IMR-90 (cell line): ENCODE measurements around the gene CMC2. TPM values are rescaled to one million over a fixed set of nuclear protein-coding genes. Genes with fewer than 3 reads are reported as not detected.

Experiments
- ATAC-seq: fragments of 200-7000 bp; cut with Tn5 transposase; 2 replicates; pipeline ENCODE4 v1.9.1; 2020; ENCODE audit warnings: low read depth, mild to moderate bottlenecking, moderate library complexity
- BruUV-seq: library from RNA; stranded (reverse); fragments of 400-500 nt; replicated peaks from 2 replicates; lab custom pipeline; 2021; lab: Mats Ljungman, UMichigan
- CTCF ChIA-PET: fragments of 300-600 bp; formaldehyde crosslinking; extraction: SDS; loops from one replicate; lab custom pipeline; 2021; ENCODE audit warnings: antibody characterized with exemption; lab: Yijun Ruan, JAX
- POLR2A ChIA-PET: fragments of 300-600 bp; sonication (Branson Sonifier 250); formaldehyde crosslinking; loops from one replicate; lab custom pipeline; 2022; ENCODE audit warnings: antibody characterized with exemption; ENCODE audit not compliant: unreplicated experiment; lab: Charles Lee
- DNase-seq: peaks from one replicate; pipeline ENCODE4 v3.0.0; 2013
- H2AFZ ChIP-seq: replicated peaks from 2 replicates; pipeline ENCODE3; 2013; ENCODE audit warnings: low read length, mild to moderate bottlenecking; ENCODE audit not compliant: poor library complexity
- H2AK5ac ChIP-seq: 2 replicates; pipeline ENCODE4 v1.6.1; 2013; ENCODE audit warnings: low read depth, low read length, inconsistent platforms
- H2AK9ac ChIP-seq: replicated peaks from 2 replicates; pipeline ENCODE3; 2013; ENCODE audit warnings: mild to moderate bottlenecking, low read depth, low read length, moderate library complexity; ENCODE audit not compliant: poor library complexity
- H2BK120ac ChIP-seq: 2 replicates; pipeline ENCODE4 v1.6.1; 2013; ENCODE audit warnings: low read depth, low read length, inconsistent platforms
- H2BK15ac ChIP-seq: 3 replicates; pipeline ENCODE4 v1.6.1; 2013; ENCODE audit warnings: low read depth, low read length, inconsistent platforms
- H2BK20ac ChIP-seq: 2 replicates; pipeline ENCODE4 v1.6.1; 2013; ENCODE audit warnings: low read depth, mild to moderate bottlenecking, inconsistent platforms, low read length, moderate library complexity
- H2BK5ac ChIP-seq: 2 replicates; pipeline ENCODE4 v1.6.1; 2013; ENCODE audit warnings: mild to moderate bottlenecking, low read depth, low read length, inconsistent platforms; ENCODE audit not compliant: poor library complexity, severe bottlenecking
- H3K14ac ChIP-seq: replicated peaks from 2 replicates; pipeline ENCODE4 v1.6.1; 2013; ENCODE audit warnings: low read depth, low read length, inconsistent platforms
- H3K18ac ChIP-seq: 2 replicates; pipeline ENCODE4 v1.6.1; 2013; ENCODE audit warnings: low read depth, low read length, control low read depth
- H3K23ac ChIP-seq: 2 replicates; pipeline ENCODE4 v1.6.1; 2013; ENCODE audit warnings: low read depth, low read length, inconsistent platforms
- H3K27ac ChIP-seq: 2 replicates; pipeline ENCODE4 v1.5.1; 2013; ENCODE audit warnings: mild to moderate bottlenecking, control low read depth, low read length; ENCODE audit not compliant: insufficient read depth
- H3K27me3 ChIP-seq: 2 replicates; pipeline ENCODE4 v1.6.1; 2013; ENCODE audit warnings: low read length; ENCODE audit not compliant: control insufficient read depth, insufficient read depth
- H3K36me3 ChIP-seq: 2 replicates; pipeline ENCODE4 v1.6.1; 2013; ENCODE audit warnings: low read length, mixed read lengths; ENCODE audit not compliant: control insufficient read depth, insufficient read depth
- H3K4ac ChIP-seq: 2 replicates; pipeline ENCODE4 v1.6.1; 2013; ENCODE audit warnings: low read depth, low read length, inconsistent platforms
- H3K4me1 ChIP-seq: 2 replicates; pipeline ENCODE4 v1.6.1; 2013; ENCODE audit warnings: low read length, mixed read lengths; ENCODE audit not compliant: control insufficient read depth, insufficient read depth
- H3K4me2 ChIP-seq: 2 replicates; pipeline ENCODE4 v1.6.1; 2013; ENCODE audit warnings: low read depth, mild to moderate bottlenecking, control low read depth, low read length, moderate library complexity
- H3K4me3 ChIP-seq: 2 replicates; pipeline ENCODE4 v1.5.1; 2013; ENCODE audit warnings: low read depth, mild to moderate bottlenecking, control low read depth, low read length, moderate library complexity; ENCODE audit not compliant: insufficient read depth
- H3K56ac ChIP-seq: 2 replicates; pipeline ENCODE4 v1.6.1; 2013; ENCODE audit warnings: low read length, inconsistent platforms; ENCODE audit not compliant: insufficient read depth; ENCODE audit errors: extremely low read depth
- H3K79me1 ChIP-seq, 2 experiments: 2 replicates each; pipeline ENCODE4 v1.6.1; 2013; ENCODE audit warnings: low read length in 2 of 2, inconsistent platforms in 1 of 2, low read depth in 1 of 2
- H3K9ac ChIP-seq: 2 replicates; pipeline ENCODE4 v1.6.1; 2013; ENCODE audit warnings: low read depth, low read length, control low read depth
- H3K9me1 ChIP-seq: 2 replicates; pipeline ENCODE4 v1.6.1; 2013; ENCODE audit warnings: low read length, inconsistent platforms; ENCODE audit not compliant: insufficient read depth
- H3K9me3 ChIP-seq: 2 replicates; pipeline ENCODE4 v1.6.1; 2013; ENCODE audit warnings: low read length; ENCODE audit not compliant: control insufficient read depth, insufficient read depth
- H4K20me1 ChIP-seq: 2 replicates; pipeline ENCODE4 v1.6.1; 2013; ENCODE audit warnings: low read length, inconsistent platforms; ENCODE audit not compliant: insufficient read depth
- H4K5ac ChIP-seq: 2 replicates; pipeline ENCODE4 v1.6.1; 2013; ENCODE audit warnings: mild to moderate bottlenecking, low read depth, low read length, control low read depth
- H4K8ac ChIP-seq, 2 experiments: 2 replicates each; pipeline ENCODE4 v1.6.1; 2013; ENCODE audit warnings: low read depth in 2 of 2, low read length in 2 of 2, control low read depth in 1 of 2, inconsistent platforms in 1 of 2
- H4K91ac ChIP-seq: 2 replicates; pipeline ENCODE4 v1.6.1; 2013; ENCODE audit warnings: low read depth, low read length, inconsistent platforms; ENCODE audit not compliant: insufficient read depth
- BHLHE40 ChIP-seq: fragments of 150-350 bp; IDR thresholded peaks from 2 replicates; pipeline ENCODE4 v1.6.1; 2016; ENCODE audit warnings: mild to moderate bottlenecking, low read depth, low read length
- WGBS, 2 experiments: methylation state at CpG; one replicate each; pipeline versions ENCODE4 v1.1.5 to v1.1.7; 2013; ENCODE audit warnings: missing lambda C conversion rate in 2 of 2; ENCODE audit not compliant: insufficient read length in 1 of 2; ENCODE audit errors: extremely low coverage in 2 of 2; 5-methylcytosine and 5-hydroxymethylcytosine counted together
- dilution Hi-C: fragments of 300-500 bp; cut with HindIII; formaldehyde crosslinking; loops from one replicate; pipeline ENCODE4 v1.14.3; 2018; ENCODE audit warnings: low sequenced_read_pairs; ENCODE audit not compliant: unreplicated experiment
- in situ Hi-C: fragments of 300-500 bp; cut with MboI; formaldehyde crosslinking; loops from 3 replicates; pipeline ENCODE4 v1.14.3; 2019; ENCODE audit warnings: low sequenced_read_pairs, inconsistent platforms, mixed read lengths
- intact Hi-C: fragments of 100-400 bp; cut with micrococcal nuclease; formaldehyde crosslinking; loops from 2 replicates; pipeline ENCODE4 v1.10.0; 2022
- polyA plus RNA-seq, 3 experiments: library from polyadenylated mRNA; depleted of rRNA; stranded (reverse); fragments of >200 nt; gene quantifications; 2 replicates each; pipeline ENCODE4 v1.2.3, GENCODE V29; 2012; ENCODE audit warnings: low replicate concordance in 1 of 3
- total RNA-seq: library from RNA; depleted of rRNA; stranded (reverse); fragments of >200 nt; gene quantifications from 2 replicates; pipeline ENCODE4 v1.2.3, GENCODE V29; 2012

CMC2 gene
- total and polyA plus RNA-seq, 2 of the 4 experiments (the other 2 are of a cell fraction): 57.0 to 104 TPM

- H4K91ac ChIP-seq: no peak overlapping the region
- H3K9me3 ChIP-seq: no peaks in the 10 kb centered on the region
- DNase-seq (no peak), ATAC-seq (no peak)
- peaks cover under 1 to 4% of the 10 kb centered on the region in 2 experiments; a peak in 1 of 4 replicates for H3K79me1 ChIP-seq
- no peaks in the 10 kb centered on the region; the same call in 1 of the 2 replicates for H3K4me1 ChIP-seq
- H3K23ac ChIP-seq: no peak overlapping the region
- no peak overlapping the region for H3K9ac ChIP-seq
- no peak overlapping the region for H2BK20ac ChIP-seq
- no peaks in the 10 kb centered on the region for H3K27me3 ChIP-seq
- peaks cover 16% of the 10 kb centered on the region for H3K36me3 ChIP-seq
- BruUV-seq: no TSS peak
- in situ Hi-C loops: no loop called here
- ChIA-PET CTCF (interaction anchor here (0.8 to 1.3 kb wide), 2 partner anchors 14 to 17 kb away, joined by 3 to 9 read pairs; partner anchors contain the start of gene ATMIN), POLR2A (no interaction called here)
- no peaks in the 10 kb centered on the region; the same call in 1 of the 2 replicates for H4K20me1 ChIP-seq
- no peak overlapping the region for H2BK15ac ChIP-seq
- intact Hi-C loops: no loop called here
- dilution Hi-C loops: no loop called here
- TF ChIP-seq BHLHE40: no peak
- H4K8ac ChIP-seq: no peak overlapping the region
- H3K4me3 ChIP-seq: no peak overlapping the region
- H2BK5ac ChIP-seq: no peak overlapping the region
- no peak overlapping the region for H2AFZ ChIP-seq
- no peak overlapping the region for H2BK120ac ChIP-seq
- no peak overlapping the region for H4K5ac ChIP-seq
- H2AK9ac ChIP-seq: no peak overlapping the region
- H3K4ac ChIP-seq: no peak overlapping the region
- no peak overlapping the region for H3K4me2 ChIP-seq
- H3K14ac ChIP-seq: no peak overlapping the region
- H2AK5ac ChIP-seq: no peak overlapping the region
- no CpG with 5 or more reads among the region's 2 CpGs for WGBS, 2 experiments
- no peak overlapping the region for H3K56ac ChIP-seq
- no peaks in the 10 kb centered on the region for H3K9me1 ChIP-seq
- H3K27ac ChIP-seq: no peak overlapping the region
- no peak overlapping the region for H3K18ac ChIP-seq
These were observed 11.8 kb upstream of the CMC2 start for GRCh38 chr16:81018496-81018895.
